ENCODE results near the gene LDLRAP1.
"Not testable (repeated sequence)": the region's sequence is repeated elsewhere in the genome, so short reads cannot be mapped to it uniquely, and the experiment has no call there.

Gene LDLRAP1

GRCh38 chr1:25598879-25599278, 55.5 kb downstream of the LDLRAP1 start:
- DNase-seq (ENCODE audit: low read depth, low spot score), result no peak
- ChIA-PET POLR2A (no interaction called here), CTCF (interaction anchor here (0.8 to 4.7 kb wide), 7 partner anchors 7 to 212 kb away, joined by 3 to 28 read pairs (median 3); no protein-coding TSS in a partner anchor)
- no peak overlapping the region for H3K4me3 ChIP-seq (ENCODE audit: low read depth, low read length)
- TF ChIP-seq CTCF (IDR thresholded peaks at IDR 0.05; ENCODE audit: insufficient read depth, low read length, missing control alignments), result no peak

- H3K4me3 ChIP-seq (ENCODE audit: low read depth, low read length), result no peak overlapping the region
- DNase-seq (ENCODE audit: low read depth, low spot score), result no peak
- POLR2A ChIA-PET, result no interaction called here
- CTCF ChIA-PET, result interaction anchor here (0.6 to 4.7 kb wide), 2 partner anchors 10 to 28 kb away, joined by 3 to 28 read pairs; no protein-coding TSS in a partner anchor
- TF ChIP-seq CTCF (IDR thresholded peaks at IDR 0.05; ENCODE audit: insufficient read depth, low read length, missing control alignments), result no peak
These were observed 56.7 kb downstream of the LDLRAP1 start for GRCh38 chr1:25599969-25600610.

- ChIA-PET CTCF (interaction anchor here (4.7 kb wide), 1 partner anchor 9 kb away, joined by 28 read pairs; no protein-coding TSS in a partner anchor), POLR2A (interaction anchor here (0.5 kb wide), 1 partner anchor 66 kb away, joined by 3 read pairs; no protein-coding TSS in a partner anchor)
- not testable (repeated sequence) for DNase-seq (ENCODE audit: low read depth, low spot score); H3K4me3 ChIP-seq (ENCODE audit: low read depth, low read length)
These were observed 57.7 kb downstream of the LDLRAP1 start for GRCh38 chr1:25600971-25601699.

GRCh38 chr1:25603779-25604538, 60.6 kb downstream of the LDLRAP1 start:
- POLR2A ChIA-PET; DNase-seq (ENCODE audit: low read depth, low spot score); CTCF ChIA-PET; H3K4me3 ChIP-seq (ENCODE audit: low read depth, low read length): not testable (repeated sequence)

GRCh38 chr1:25607123-25607522, 63.7 kb downstream of the LDLRAP1 start:
- CTCF ChIA-PET, result interaction anchor here (0.8 to 10.5 kb wide), 6 partner anchors 12 to 204 kb away, joined by 3 to 468 read pairs (median 4); partner anchors contain the start of gene SELENON
- POLR2A ChIA-PET, result no interaction called here
- H3K4me3 ChIP-seq (ENCODE audit: low read depth, low read length), result no peak overlapping the region
- no peak for DNase-seq (ENCODE audit: low read depth, low spot score)
- no peak for TF ChIP-seq CTCF (IDR thresholded peaks at IDR 0.05; ENCODE audit: insufficient read depth, low read length, missing control alignments)

- peak; percentile 65 for TF ChIP-seq CTCF (IDR thresholded peaks at IDR 0.05; ENCODE audit: insufficient read depth, low read length, missing control alignments)
- H3K4me3 ChIP-seq (ENCODE audit: low read depth, low read length), result no peak overlapping the region
- CTCF ChIA-PET, result interaction anchor here (0.7 to 10.5 kb wide), 38 partner anchors 9 to 288 kb away, joined by 3 to 468 read pairs (median 6); partner anchors contain the start of genes MTFR1L and SELENON
- POLR2A ChIA-PET, result interaction anchor here (0.5 to 0.6 kb wide), 2 partner anchors 177 to 210 kb away, joined by 3 to 5 read pairs; no protein-coding TSS in a partner anchor
- DNase-seq (ENCODE audit: low read depth, low spot score), result no peak
These were observed 65.2 kb downstream of the LDLRAP1 start for GRCh38 chr1:25608488-25609178.
